ENCODE data around the gene TBC1D1. TPM values are rescaled to one million over a fixed set of nuclear protein-coding genes. Genes with fewer than 3 reads are reported as not detected.

The TBC1D1 gene
- total RNA-seq, 1 experiment from 2014 or later, result 89.0 TPM

DNA sequence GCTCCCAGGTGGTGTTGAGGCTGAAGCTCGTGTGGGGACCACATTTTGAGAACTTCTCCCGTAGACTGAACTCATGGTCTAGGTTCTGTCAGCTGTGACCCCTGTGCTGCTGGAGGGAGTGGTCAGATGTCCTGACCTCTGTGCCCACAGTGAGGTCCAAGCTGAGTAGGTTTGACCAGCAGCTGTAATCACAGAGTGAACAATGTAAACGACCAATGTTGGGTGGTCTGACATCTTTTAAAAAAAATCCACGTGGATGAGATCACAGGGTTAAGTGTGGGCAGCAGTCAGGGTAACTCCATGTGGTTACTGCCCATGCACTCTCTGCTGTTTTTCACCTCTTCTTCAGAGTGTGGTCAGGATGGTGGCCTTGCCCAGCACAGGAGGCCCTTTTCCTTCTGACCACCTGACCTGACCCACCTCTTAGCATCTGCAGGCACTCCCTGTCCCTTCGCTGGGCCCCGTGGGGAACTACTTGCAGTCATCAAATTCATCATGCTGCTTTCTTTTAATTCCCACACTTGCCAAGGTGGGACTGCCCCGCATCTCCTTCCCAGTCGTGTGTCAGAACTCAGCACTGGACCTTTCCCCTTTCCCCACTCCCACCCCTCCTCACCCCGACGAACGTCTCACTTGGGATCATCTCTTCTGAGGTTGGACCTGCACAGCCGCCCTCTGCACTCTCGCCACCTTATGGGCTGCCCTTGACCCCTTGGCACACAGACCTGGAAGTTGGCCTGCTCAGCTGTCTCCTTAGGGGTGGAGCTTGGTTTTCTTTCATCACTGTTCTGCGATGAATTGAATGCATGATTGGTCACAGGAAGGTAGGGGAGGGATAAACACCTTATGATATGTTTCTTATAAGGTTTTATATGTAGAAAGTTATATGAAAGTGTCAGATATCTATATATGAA is 189.4 kb downstream of the TBC1D1 start:
- POLR2A ChIA-PET (ENCODE audit: unreplicated experiment), result no interaction called here
- Histone ChIP-seq H3K9me3 (ENCODE audit: low read length) (no peaks in the 10 kb centered on the region), H4K20me1 (ENCODE audit: low read length) (no peaks in the 10 kb centered on the region), H3K9ac (ENCODE audit: low read length) (no peak overlapping the region), H3K4me3 (ENCODE audit: low read length) (no peak overlapping the region), H3F3A (ENCODE audit: low read length, unreplicated experiment) (no peaks in the 10 kb centered on the region), H3K79me2 (ENCODE audit: low read length) (no peaks in the 10 kb centered on the region), H2AFZ (ENCODE audit: low read length) (no peak overlapping the region), H3K9me2 (replicated peaks; ENCODE audit: low read length) (no peaks in the 10 kb centered on the region), H3K36me3 (ENCODE audit: low read depth, low read length) (no peaks in the 10 kb centered on the region), H3K27ac (ENCODE audit: low read length) (no peak overlapping the region), H3K27me3 (ENCODE audit: low read length) (no peaks in the 10 kb centered on the region), H3K4me2 (ENCODE audit: low read length) (no peak overlapping the region), H3K4me1 (ENCODE audit: insufficient read depth, low read length) (peaks cover 27% of the 10 kb centered on the region)
- CTCF ChIA-PET, result no interaction called here
- BruUV-seq (replicated peaks), result no TSS peak
- DNase-seq (no peak), ATAC-seq (no peak)
- intact Hi-C loops (cut with micrococcal nuclease), result no loop called here
- TF ChIP-seq EZH2phosphoT487 (IDR thresholded peaks at IDR 0.05; ENCODE audit: borderline replicate concordance, low read length) (no peak), CTCF (conservative IDR thresholded peaks at IDR 0.05; ENCODE audit: low read depth, low read length) (no peak), EZH2 (IDR thresholded peaks at IDR 0.05; ENCODE audit: low read length, unreplicated experiment) (no peak)

DNA sequence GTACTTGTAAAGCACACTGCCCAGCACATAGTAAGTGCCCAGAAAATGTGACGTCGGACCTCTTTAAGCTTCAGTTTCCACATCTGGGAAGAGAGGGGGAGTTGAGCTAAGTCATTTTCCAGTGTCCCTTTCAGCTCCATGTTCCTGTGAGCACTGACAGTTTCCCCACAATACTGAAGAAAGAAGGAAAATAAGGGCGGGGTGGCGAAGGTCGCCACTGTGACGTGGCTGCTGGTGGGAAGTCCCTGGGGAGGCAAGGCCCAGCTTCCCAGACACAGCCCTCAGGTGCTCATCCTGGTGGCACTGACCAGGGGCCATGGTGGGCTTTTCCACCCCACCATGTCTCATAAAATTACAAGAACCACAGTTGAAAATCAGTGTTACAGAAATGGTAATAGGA is 191.1 kb downstream of the TBC1D1 start:
- Histone ChIP-seq H3K4me2 (ENCODE audit: low read length) (no peak overlapping the region), H3K27ac (ENCODE audit: low read length) (0 out of 2 replicates have a peak overlapping the region, but pooled peaks have one; percentile 19), H3K79me2 (ENCODE audit: low read length) (no peaks in the 10 kb centered on the region), H3K9me2 (replicated peaks; ENCODE audit: low read length) (no peaks in the 10 kb centered on the region), H3K9me3 (ENCODE audit: low read length) (no peaks in the 10 kb centered on the region), H3K27me3 (ENCODE audit: low read length) (no peaks in the 10 kb centered on the region), H3K36me3 (ENCODE audit: low read depth, low read length) (no peaks in the 10 kb centered on the region), H2AFZ (ENCODE audit: low read length) (no peak overlapping the region), H3F3A (ENCODE audit: low read length, unreplicated experiment) (no peaks in the 10 kb centered on the region), H3K9ac (ENCODE audit: low read length) (no peak overlapping the region), H3K4me1 (ENCODE audit: insufficient read depth, low read length) (peaks cover 27% of the 10 kb centered on the region), H3K4me3 (ENCODE audit: low read length) (no peak overlapping the region), H4K20me1 (ENCODE audit: low read length) (no peaks in the 10 kb centered on the region)
- BruUV-seq (replicated peaks), result no TSS peak
- ChIA-PET POLR2A (ENCODE audit: unreplicated experiment) (interaction anchor here (0.5 kb wide), 1 partner anchor 13 kb away, joined by 4 read pairs; no protein-coding TSS in a partner anchor), CTCF (no interaction called here)
- ATAC-seq, result no peak
- TF ChIP-seq EZH2phosphoT487 (IDR thresholded peaks at IDR 0.05; ENCODE audit: borderline replicate concordance, low read length) (no peak), CTCF (conservative IDR thresholded peaks at IDR 0.05; ENCODE audit: low read depth, low read length) (no peak), EZH2 (IDR thresholded peaks at IDR 0.05; ENCODE audit: low read length, unreplicated experiment) (no peak)
- intact Hi-C loops (cut with micrococcal nuclease), result no loop called here
- no peak for DNase-seq

Measured in PC-3 (cell line).